ENCODE data around the gene ZNF618. TPM values are rescaled to one million over a fixed set of nuclear protein-coding genes. Genes with fewer than 3 reads are reported as not detected.
A peak's percentile ranks its signal among the peaks of the same experiment; 100 is the strongest.

Gene ZNF618
- total RNA-seq, 2 donors from 2014 or later = 1.4 to 3.0 TPM

DNA sequence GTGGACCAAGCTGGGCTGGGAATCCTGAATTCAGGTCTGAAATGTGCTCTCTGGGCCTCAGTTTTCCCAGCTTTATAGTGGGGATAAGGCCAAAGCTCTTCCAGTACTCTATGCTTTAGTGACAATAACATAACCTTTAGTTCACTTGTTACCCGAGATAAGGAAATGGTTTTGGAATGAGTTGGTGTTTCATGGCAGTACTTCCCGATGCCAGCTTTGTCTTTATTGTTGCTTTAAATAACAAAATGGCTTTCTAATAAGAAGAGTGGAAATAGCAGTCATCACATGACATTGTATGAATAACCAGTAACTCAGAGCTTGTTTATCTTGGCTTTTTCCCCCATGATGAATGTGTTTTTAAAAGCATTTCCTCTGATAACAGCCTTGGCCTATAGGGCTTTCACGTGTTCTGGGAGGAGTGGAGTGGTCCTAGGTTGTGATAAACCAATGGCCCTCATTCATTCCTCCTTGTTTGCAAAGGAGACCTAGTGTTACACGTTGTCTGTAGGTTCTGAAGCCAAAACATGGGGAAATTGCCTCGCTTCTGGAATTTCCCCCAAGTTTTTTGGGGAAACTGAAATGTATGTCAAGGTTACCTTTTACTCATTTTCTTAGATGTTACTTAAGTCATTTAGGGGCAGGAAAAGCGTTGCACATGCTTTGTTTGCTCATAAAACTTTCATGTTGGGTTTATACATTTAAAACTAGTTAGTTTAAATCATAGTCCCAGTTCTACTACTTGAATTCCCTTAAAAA lies 53.7 kb downstream of the ZNF618 start:
- TF ChIP-seq, protein P1, sequence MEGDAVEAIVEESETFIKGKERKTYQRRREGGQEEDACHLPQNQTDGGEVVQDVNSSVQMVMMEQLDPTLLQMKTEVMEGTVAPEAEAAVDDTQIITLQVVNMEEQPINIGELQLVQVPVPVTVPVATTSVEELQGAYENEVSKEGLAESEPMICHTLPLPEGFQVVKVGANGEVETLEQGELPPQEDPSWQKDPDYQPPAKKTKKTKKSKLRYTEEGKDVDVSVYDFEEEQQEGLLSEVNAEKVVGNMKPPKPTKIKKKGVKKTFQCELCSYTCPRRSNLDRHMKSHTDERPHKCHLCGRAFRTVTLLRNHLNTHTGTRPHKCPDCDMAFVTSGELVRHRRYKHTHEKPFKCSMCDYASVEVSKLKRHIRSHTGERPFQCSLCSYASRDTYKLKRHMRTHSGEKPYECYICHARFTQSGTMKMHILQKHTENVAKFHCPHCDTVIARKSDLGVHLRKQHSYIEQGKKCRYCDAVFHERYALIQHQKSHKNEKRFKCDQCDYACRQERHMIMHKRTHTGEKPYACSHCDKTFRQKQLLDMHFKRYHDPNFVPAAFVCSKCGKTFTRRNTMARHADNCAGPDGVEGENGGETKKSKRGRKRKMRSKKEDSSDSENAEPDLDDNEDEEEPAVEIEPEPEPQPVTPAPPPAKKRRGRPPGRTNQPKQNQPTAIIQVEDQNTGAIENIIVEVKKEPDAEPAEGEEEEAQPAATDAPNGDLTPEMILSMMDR (IDR thresholded peaks at IDR 0.05) = no peak

DNA sequence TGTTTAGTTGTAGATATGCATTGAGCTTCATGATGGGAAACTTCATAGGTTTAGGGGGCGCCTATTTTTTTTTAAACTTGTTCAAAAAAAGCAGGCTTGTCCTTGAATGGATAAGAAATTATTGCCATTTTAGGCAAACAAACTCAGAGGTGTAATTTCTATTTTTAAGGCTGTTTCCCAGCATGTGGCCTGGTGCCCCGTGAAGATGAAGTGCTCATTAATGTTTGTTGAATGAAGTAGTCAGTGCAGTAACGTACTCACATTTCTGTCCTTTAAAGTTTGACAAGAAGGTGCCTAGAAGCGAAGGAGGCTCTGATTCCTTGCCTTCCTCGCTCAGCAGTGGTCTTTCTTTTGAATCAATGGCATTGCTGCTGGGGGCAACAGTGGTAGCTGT lies 54.3 kb downstream of the ZNF618 start:
- H3K36me3 ChIP-seq = no peaks in the 10 kb centered on the region
- no peak overlapping the region for H3K27ac ChIP-seq
- H3K27me3 ChIP-seq = no peaks in the 10 kb centered on the region
- TF ChIP-seq, protein P1 (IDR thresholded peaks at IDR 0.05) = no peak
- DNase-seq (ENCODE audit: low spot score) = no peak
- peaks cover 0 to 13% of the 10 kb centered on the region in 2 donors for H3K9me3 ChIP-seq
- no peak overlapping the region for H3K4me3 ChIP-seq
- peaks cover 0 to 23% of the 10 kb centered on the region in 2 donors for H3K4me1 ChIP-seq

More for the DNA sequence above, 53.7 kb downstream of the ZNF618 start:
- DNase-seq (ENCODE audit: low spot score) = no peak
- Histone ChIP-seq H3K4me3 (no peak overlapping the region), H3K9me3 (peaks cover 0 to 13% of the 10 kb centered on the region in 2 donors), H3K4me1 (peaks cover 0 to 23% of the 10 kb centered on the region in 2 donors), H3K27me3 (no peaks in the 10 kb centered on the region), H3K36me3 (no peaks in the 10 kb centered on the region), H3K27ac (no peak overlapping the region)

DNA sequence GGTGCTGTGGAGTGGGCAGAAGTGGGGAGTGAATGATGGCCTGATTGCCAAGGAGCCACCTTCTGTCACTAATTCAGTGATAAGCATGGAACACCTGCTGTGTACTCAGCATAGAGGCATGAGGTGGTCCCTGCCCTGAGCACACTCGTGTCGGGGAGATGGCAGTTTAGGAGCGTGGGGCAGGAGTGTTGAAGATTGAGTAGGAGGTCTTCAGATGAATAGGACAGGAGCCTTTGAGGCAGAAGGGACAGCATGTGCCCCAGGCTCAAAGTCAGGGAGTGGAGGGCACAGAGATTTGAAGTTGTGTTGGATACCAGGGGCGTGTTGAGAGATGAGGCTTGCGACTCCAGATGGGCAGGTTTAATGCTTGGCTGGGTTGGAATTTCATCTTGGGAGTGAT lies 55.0 kb downstream of the ZNF618 start:
- peak; percentile 26 for DNase-seq (ENCODE audit: low spot score)

DNA sequence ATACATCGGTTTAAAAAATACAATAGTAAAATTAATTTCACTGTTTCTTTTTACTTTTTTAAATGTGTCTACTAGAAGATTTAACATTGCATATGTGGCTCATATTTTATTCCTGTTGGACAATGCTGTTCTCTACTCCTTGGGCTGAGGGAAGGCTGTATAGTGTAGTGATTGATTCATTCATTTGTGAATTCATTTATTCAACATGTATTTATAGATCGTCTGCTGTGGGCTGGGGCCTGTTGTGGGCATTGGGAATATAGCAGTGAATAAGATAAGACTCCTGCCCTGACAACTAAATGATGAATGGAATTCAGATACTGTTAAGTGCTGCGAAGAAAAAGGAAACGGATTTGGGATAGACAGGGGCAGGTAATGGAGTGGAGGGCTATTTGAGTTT lies 55.7 kb downstream of the ZNF618 start:
- no peak overlapping the region for H3K4me3 ChIP-seq
- H3K27ac ChIP-seq = no peak overlapping the region
- H3K4me1 ChIP-seq = peaks cover 0 to 29% of the 10 kb centered on the region in 2 donors
- no peaks in the 10 kb centered on the region for H3K27me3 ChIP-seq
- H3K9me3 ChIP-seq = peaks cover 0 to 13% of the 10 kb centered on the region in 2 donors
- H3K36me3 ChIP-seq = no peaks in the 10 kb centered on the region
- TF ChIP-seq, protein P1 (IDR thresholded peaks at IDR 0.05) = no peak
- no peak for DNase-seq (ENCODE audit: low spot score)

More for the DNA sequence above, 55.0 kb downstream of the ZNF618 start:
- Histone ChIP-seq H3K27me3 (no peaks in the 10 kb centered on the region), H3K4me1 (peaks cover 0 to 25% of the 10 kb centered on the region in 2 donors), H3K9me3 (peaks cover 0 to 13% of the 10 kb centered on the region in 2 donors), H3K27ac (no peak overlapping the region), H3K4me3 (no peak overlapping the region), H3K36me3 (no peaks in the 10 kb centered on the region)
- TF ChIP-seq, protein P1 (IDR thresholded peaks at IDR 0.05) = no peak

DNA sequence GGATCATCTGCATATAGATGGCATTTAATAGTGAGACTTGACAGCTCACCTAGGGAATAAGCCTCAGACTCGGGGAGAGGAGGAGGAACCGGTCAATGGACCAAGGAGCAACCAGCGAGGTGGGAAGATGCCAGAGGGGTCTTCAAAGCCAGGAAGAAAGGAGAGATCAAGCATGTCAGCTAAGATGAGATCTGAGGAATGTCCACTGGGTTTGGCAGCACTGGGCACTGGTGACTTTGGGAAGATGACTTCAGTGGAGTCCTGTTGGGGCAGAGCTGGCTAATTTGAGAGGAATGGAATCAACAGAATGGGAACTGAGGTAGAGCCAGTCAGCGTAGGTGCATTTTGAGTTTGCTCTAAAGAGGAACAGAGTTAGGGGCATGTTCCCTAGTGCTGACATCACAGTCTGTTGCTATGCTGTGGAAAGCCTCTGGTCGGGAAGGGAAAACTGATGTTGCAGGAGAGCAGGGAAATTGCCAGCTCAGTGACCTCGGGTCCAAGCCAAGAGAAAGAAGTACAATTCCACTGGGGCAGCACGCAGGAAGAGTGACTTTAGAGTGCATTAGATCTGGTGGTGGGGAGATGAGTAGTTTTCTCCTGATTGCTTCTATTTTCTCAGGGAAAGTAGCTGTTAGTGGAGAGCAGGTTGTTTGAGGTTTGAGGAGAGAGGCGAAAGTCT lies 56.9 kb downstream of the ZNF618 start:
- DNase-seq (ENCODE audit: low spot score) = peak; percentile 59
- Histone ChIP-seq H3K9me3 (peaks cover 0 to 9% of the 10 kb centered on the region in 2 donors), H3K27ac (no peak overlapping the region), H3K4me3 (no peak overlapping the region), H3K36me3 (no peaks in the 10 kb centered on the region), H3K27me3 (no peaks in the 10 kb centered on the region), H3K4me1 (peaks cover 0 to 29% of the 10 kb centered on the region in 2 donors)
- TF ChIP-seq, protein P1 (IDR thresholded peaks at IDR 0.05) = no peak
